Measurements from ENCODE around the gene IRF2BP2. TPM values are rescaled to one million over a fixed set of nuclear protein-coding genes. Genes with fewer than 3 reads are reported as not detected.

The IRF2BP2 gene
- total and polyA plus RNA-seq, 2 of the 13 experiments (the other 11 are each of a cell fraction or from before 2014, with no cell fraction given), result 140 to 147 TPM

DNA sequence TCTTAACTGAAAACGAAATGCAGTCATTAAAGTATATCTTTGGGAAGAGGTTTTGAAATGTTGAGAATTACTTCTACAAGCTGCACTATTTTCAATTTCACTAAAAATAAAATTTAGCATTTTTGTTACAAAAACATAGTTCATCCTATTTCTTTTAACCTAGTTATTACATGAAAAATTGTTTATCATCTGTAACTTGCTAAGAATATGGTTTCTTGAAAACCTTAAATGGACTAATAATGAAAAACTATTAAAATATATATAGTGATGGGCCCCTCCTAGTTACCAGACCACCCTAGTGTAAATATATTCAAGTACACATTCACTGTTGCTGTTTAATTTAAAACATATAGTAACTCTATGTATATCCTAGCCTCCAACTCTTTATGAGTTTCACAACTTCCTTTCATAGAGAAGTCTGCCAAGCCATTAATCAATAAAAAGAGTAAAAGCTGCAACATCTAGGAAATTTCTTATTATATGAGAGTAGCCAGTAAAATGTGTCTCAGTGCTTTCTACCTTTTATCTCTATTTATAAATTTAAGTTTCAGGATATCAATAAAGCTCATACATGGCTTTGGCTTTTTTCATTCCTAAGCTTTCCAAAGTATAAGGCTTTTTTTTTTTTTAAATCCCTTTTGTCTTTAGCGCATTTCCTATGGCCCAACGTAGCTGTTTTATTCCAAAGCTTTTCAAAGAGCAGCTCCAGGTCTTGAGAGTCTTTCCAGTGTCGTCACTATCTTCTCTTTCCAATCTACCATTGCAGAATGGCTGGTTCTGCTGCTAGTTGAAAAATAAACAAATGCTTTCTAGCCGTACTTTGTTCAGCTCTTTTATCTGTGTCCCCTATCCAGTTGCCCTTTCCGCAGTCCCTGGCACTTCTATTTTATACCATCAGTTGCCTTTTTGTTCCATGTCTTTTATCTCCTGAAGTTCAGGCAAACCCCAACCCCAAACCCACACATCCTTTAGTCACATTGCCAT, 6.5 kb downstream of the IRF2BP2 start (continued):
- TF ChIP-seq, protein P1, sequence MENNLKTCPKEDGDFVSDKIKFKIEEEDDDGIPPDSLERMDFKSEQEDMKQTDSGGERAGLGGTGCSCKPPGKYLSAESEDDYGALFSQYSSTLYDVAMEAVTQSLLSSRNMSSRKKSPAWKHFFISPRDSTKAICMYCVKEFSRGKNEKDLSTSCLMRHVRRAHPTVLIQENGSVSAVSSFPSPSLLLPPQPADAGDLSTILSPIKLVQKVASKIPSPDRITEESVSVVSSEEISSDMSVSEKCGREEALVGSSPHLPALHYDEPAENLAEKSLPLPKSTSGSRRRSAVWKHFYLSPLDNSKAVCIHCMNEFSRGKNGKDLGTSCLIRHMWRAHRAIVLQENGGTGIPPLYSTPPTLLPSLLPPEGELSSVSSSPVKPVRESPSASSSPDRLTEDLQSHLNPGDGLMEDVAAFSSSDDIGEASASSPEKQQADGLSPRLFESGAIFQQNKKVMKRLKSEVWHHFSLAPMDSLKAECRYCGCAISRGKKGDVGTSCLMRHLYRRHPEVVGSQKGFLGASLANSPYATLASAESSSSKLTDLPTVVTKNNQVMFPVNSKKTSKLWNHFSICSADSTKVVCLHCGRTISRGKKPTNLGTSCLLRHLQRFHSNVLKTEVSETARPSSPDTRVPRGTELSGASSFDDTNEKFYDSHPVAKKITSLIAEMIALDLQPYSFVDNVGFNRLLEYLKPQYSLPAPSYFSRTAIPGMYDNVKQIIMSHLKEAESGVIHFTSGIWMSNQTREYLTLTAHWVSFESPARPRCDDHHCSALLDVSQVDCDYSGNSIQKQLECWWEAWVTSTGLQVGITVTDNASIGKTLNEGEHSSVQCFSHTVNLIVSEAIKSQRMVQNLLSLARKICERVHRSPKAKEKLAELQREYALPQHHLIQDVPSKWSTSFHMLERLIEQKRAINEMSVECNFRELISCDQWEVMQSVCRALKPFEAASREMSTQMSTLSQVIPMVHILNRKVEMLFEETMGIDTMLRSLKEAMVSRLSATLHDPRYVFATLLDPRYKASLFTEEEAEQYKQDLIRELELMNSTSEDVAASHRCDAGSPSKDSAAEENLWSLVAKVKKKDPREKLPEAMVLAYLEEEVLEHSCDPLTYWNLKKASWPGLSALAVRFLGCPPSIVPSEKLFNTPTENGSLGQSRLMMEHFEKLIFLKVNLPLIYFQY (CRISPR knock-in tag; IDR thresholded peaks at IDR 0.05; ENCODE audit: borderline replicate concordance), result no peak
- TF ChIP-seq NCOR1 (IDR thresholded peaks at IDR 0.05; ENCODE audit: borderline replicate concordance, low read length), result peak; percentile 54; the same call in 1 of the 2 replicates
- TF ChIP-seq ZNF766 (CRISPR knock-in tag; IDR thresholded peaks at IDR 0.05; ENCODE audit: borderline replicate concordance), result no peak

DNA sequence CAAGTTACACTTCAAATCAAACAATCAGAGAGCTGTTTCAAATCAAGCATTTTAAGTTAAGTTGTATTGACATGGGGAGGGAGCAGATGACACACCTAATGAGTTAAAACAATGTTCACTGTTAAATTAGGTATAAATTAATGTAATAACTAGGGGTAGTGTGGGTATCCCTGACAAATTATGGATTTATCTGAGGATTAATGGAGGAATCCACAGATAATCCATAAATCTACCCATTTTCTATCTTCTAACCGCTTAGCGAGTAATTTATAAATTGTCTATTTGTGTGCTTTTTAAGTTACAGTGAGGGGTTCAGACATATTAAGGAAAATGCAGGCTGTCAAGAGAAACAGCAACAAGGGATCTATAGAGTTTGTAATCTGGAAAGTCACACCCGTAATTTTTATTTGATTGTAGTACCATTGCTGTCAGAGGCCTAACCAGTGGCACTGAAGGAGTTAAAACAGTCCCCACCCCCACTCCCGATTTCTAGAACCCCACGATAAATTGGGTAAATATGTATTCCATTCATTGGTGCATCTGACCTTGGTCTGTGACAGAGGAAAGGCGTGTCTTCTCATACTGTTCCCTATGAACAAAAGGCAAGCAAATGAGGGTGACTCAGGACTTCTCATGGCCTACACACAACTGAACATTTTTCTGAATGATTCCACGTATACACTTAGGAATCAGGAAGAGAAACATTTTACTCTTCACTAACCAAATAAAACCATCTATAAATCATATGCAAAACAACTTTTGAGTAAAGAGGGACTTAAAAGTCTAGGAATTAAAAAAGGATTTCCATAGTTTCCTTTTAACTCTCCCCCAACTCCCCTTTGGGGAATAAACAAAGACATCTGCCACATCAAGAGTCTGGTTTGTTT, 7.4 kb downstream of the IRF2BP2 start:
- Histone ChIP-seq H3K4me1 (ENCODE audit: insufficient read depth, low read length) (peaks cover 41% of the 10 kb centered on the region), H4K20me1 (ENCODE audit: insufficient read depth, low read length) (peaks cover 9% of the 10 kb centered on the region; the same call in 1 of the 2 replicates), H3K4me2 (ENCODE audit: low read depth, low read length) (peak overlapping the region; percentile 85), H3K79me2 (ENCODE audit: insufficient read depth, low read length) (peaks cover 62% of the 10 kb centered on the region), H3K4me3 (replicated peaks in 1 of 3; ENCODE audit: insufficient read depth in 1 of 3, low read depth in 2 of 3, low read length in 3 of 3) (peak overlapping the region; percentile 87 to 91 (median 89); a peak in 5 of 6 replicates), H3K9me3 (ENCODE audit: low read length) (no peaks in the 10 kb centered on the region), H3K36me3 (replicated peaks in 1 of 2; ENCODE audit: control insufficient read depth in 1 of 2, insufficient read depth in 2 of 2, low read length in 2 of 2) (peaks cover 5 to 12% of the 10 kb centered on the region in 2 experiments), H2AFZ (ENCODE audit: low read length) (no peak overlapping the region), H3K27me3 (ENCODE audit: control insufficient read depth in 1 of 2, insufficient read depth in 2 of 2, low read length in 2 of 2) (no peaks in the 10 kb centered on the region; a peak in 2 of 5 replicates), H3K27ac (ENCODE audit: extremely low read length, insufficient read depth, low read length) (peak overlapping the region; percentile 100), H3K9ac (ENCODE audit: insufficient read depth, low read depth, low read length) (peak overlapping the region; percentile 97)
- in situ Hi-C loops (cut with HindIII; ENCODE audit: extremely low pct_ligation_motif_present, low pct_unique_long_range_greater_than_20kb) (no loop called here), intact Hi-C loops (cut with micrococcal nuclease; ENCODE audit: unreplicated experiment) (loop anchor here (10.0 kb wide), 1 partner anchor 212 kb away; no protein-coding TSS in a partner anchor)
- FAIRE-seq (no peak), ATAC-seq (peak; percentile 13; the same call in 2 of the 3 replicates), DNase-seq (ENCODE audit: low spot score) (peak; percentile 95)
- WGBS (ENCODE audit: low lambda C conversion rate), result 31% methylated on average over 7 of the region's 7 CpGs
- ChIA-PET POLR2A (interaction anchor here (0.7 to 7.0 kb wide), 20 partner anchors 9 to 482 kb away, joined by 3 to 159 read pairs (median 6); partner anchors contain the start of genes IRF2BP2 and TARBP1), CTCF (ENCODE audit: low intra/inter-chr PET ratio, low total read pairs) (no interaction called here)
- BruUV-seq (replicated peaks), result no TSS peak
- TF ChIP-seq, protein P2, sequence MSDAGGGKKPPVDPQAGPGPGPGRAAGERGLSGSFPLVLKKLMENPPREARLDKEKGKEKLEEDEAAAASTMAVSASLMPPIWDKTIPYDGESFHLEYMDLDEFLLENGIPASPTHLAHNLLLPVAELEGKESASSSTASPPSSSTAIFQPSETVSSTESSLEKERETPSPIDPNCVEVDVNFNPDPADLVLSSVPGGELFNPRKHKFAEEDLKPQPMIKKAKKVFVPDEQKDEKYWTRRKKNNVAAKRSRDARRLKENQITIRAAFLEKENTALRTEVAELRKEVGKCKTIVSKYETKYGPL (CRISPR knock-in tag; IDR thresholded peaks at IDR 0.05), result no peak
- no peak for TF ChIP-seq ZNF468 (CRISPR knock-in tag; IDR thresholded peaks at IDR 0.05)
- no peak for TF ChIP-seq ZNF121 (CRISPR knock-in tag; IDR thresholded peaks at IDR 0.05)
- TF ChIP-seq, protein P3, sequence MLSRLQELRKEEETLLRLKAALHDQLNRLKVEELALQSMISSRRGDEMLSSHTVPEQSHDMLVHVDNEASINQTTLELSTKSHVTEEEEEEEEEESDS (CRISPR knock-in tag; IDR thresholded peaks at IDR 0.05; ENCODE audit: borderline replicate concordance), result no peak
- no peak for TF ChIP-seq ELF4 (CRISPR knock-in tag; IDR thresholded peaks at IDR 0.05; ENCODE audit: borderline replicate concordance)
- TF ChIP-seq SP4 (CRISPR knock-in tag; IDR thresholded peaks at IDR 0.05), result no peak
- no peak for TF ChIP-seq ZNF431 (CRISPR knock-in tag; IDR thresholded peaks at IDR 0.05; ENCODE audit: borderline replicate concordance, low read depth)
- TF ChIP-seq ZNF75D (CRISPR knock-in tag; IDR thresholded peaks at IDR 0.05; ENCODE audit: borderline replicate concordance), result no peak
- no peak for TF ChIP-seq ZNF317 (CRISPR knock-in tag; IDR thresholded peaks at IDR 0.05)
- no peak for TF ChIP-seq ZBTB7B (CRISPR knock-in tag; IDR thresholded peaks at IDR 0.05)
- TF ChIP-seq ZNF577 (CRISPR knock-in tag; IDR thresholded peaks at IDR 0.05; ENCODE audit: borderline replicate concordance, low read depth), result no peak

Measured in HepG2 (cell line).